ENCODE data around the gene CARD10.
"Not testable (repeated sequence)": the region's sequence is repeated elsewhere in the genome, so short reads cannot be mapped to it uniquely, and the experiment has no call there.

CARD10 gene

GRCh38 chr22:37474447-37475090 is 44.6 kb downstream of the CARD10 start:
- no peak for TF ChIP-seq CTCF (conservative IDR thresholded peaks at IDR 0.05; ENCODE audit: low read depth, low read length)
- DNase-seq (ENCODE audit: low read depth), result no peak
- no peak overlapping the region for H3K4me3 ChIP-seq (ENCODE audit: low read length)

- DNase-seq (ENCODE audit: low read depth), result no peak
- no peak overlapping the region for H3K4me3 ChIP-seq (ENCODE audit: low read length)
- no peak for TF ChIP-seq CTCF (conservative IDR thresholded peaks at IDR 0.05; ENCODE audit: low read depth, low read length)
Measured at GRCh38 chr22:37473437-37473946, 45.7 kb downstream of the CARD10 start.

GRCh38 chr22:37472418-37473006 is 46.7 kb downstream of the CARD10 start:
- no peak overlapping the region for H3K4me3 ChIP-seq (ENCODE audit: low read length)
- TF ChIP-seq CTCF (conservative IDR thresholded peaks at IDR 0.05; ENCODE audit: low read depth, low read length), result peak; percentile 78
- DNase-seq (ENCODE audit: low read depth), result no peak

GRCh38 chr22:37471727-37472417 is 47.3 kb downstream of the CARD10 start:
- H3K4me3 ChIP-seq (ENCODE audit: low read length), result no peak overlapping the region
- no peak for DNase-seq (ENCODE audit: low read depth)
- no peak for TF ChIP-seq CTCF (conservative IDR thresholded peaks at IDR 0.05; ENCODE audit: low read depth, low read length)

GRCh38 chr22:37470087-37470445 is 49.1 kb downstream of the CARD10 start:
- TF ChIP-seq CTCF (conservative IDR thresholded peaks at IDR 0.05; ENCODE audit: low read depth, low read length), result no peak
- H3K4me3 ChIP-seq (ENCODE audit: low read length), result no peak overlapping the region
- DNase-seq (ENCODE audit: low read depth), result no peak

GRCh38 chr22:37469416-37470086 is 49.7 kb downstream of the CARD10 start:
- no peak for DNase-seq (ENCODE audit: low read depth)

GRCh38 chr22:37468201-37468695 is 51.0 kb downstream of the CARD10 start:
- H3K4me3 ChIP-seq (ENCODE audit: low read length); DNase-seq (ENCODE audit: low read depth): not testable (repeated sequence)

More at GRCh38 chr22:37469416-37470086, 49.7 kb downstream of the CARD10 start:
- no peak overlapping the region for H3K4me3 ChIP-seq (ENCODE audit: low read length)
- no peak for TF ChIP-seq CTCF (conservative IDR thresholded peaks at IDR 0.05; ENCODE audit: low read depth, low read length)

Measured in retinal pigment epithelial cell (primary cell).